Fibroblast of the conjunctiva (primary cell): Measurements from ENCODE around the gene E2F3.
"Not testable (repeated sequence)": the region's sequence is repeated elsewhere in the genome, so short reads cannot be mapped to it uniquely, and the experiment has no call there.

Source experiments
- DNase-seq: peaks from one replicate; pipeline ENCODE4 v3.0.0-alpha.2; 2010; ENCODE audit warnings: low read depth

E2F3 gene

GRCh38 chr6:20433929-20434328 is 32.2 kb downstream of the E2F3 start:
- no peak for DNase-seq

DNA sequence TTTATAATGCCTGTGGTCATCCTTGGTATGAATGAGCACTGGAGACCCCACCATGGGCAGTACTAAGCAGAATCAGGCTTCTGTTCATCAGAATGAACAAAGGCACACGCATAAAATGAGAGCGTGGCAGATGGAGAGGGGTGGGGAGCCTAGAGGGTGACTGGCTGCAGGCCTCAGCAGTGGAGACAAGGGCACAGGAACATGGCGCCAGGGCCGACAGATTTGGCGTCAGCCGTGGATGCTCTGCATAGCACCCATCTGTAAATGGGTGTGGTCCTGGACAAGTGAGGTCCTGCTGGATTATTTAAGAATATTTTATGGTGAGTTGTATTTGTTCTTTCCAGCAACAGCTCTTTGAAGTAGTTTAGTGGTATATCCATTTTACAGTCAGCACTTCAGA is 33.1 kb downstream of the E2F3 start:
- no peak for DNase-seq

DNA sequence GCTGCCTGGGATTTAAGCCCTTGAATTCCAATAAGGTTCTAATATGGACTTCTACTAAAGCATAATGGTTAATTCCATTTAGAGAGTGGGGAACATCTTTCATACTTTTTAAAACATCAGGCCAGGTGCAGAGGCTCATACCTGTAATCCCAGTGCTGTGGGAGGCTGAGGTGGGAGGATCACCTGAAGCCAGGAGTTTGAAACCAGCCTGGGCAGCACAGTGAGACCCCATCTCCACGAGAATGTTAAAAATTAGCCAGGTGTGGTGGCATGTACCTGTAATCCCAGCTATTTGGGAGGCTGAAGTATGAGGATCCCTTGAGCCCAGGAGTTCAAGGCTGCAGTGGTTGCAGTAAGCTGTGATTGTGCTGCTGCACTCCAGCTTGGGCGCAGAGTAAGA is 35.0 kb downstream of the E2F3 start:
- DNase-seq, result no peak

- no peak for DNase-seq
Observed at GRCh38 chr6:20437639-20438038, 36.0 kb downstream of the E2F3 start.

DNA sequence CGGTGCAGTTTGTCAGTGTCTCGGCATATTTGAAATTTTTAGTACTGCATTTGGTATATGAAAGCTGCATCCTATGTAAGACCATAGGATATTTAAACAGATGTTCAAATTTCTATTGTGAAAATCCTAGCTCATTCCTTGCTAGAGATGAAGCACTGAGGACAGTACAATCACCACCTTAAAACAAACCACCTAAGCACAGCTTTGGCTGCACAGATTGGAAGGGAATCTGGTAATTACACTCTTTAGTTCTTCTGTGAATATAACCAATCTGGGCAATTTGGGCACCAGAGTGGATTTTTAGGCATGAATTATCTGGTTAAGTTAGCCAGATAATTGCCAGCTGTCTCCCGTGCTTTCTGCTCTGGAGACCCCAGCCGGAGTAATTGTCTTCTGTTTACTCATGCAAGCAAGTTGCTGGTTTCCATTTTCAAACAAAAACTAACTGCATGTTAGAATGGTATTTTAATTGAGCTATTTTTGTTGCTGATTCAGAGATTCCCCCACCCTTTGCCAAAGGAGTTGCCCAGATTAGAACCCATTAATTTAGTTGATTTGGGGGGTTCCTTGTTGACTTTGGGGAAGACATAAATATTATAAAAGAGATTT is 36.9 kb downstream of the E2F3 start:
- DNase-seq, result no peak

DNA sequence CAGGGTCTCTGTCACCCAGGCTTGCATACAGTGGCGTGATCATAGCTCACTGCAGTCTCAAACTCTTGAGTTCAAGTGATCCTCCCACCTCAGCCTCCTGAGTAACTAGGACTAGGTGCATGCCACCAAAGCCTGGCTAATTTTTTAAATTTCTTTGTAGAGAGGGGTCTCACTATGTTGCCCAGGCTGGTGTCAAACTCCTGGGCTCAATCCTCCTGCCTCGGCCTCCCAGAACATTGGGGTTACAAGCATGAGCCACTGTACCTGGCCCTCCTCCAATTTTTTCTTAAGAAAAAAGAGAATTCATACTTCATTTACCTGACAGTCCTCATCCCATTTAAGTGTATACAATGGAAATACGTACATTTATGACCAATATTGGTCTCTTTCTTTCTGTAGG is 37.9 kb downstream of the E2F3 start:
- no peak for DNase-seq

DNA sequence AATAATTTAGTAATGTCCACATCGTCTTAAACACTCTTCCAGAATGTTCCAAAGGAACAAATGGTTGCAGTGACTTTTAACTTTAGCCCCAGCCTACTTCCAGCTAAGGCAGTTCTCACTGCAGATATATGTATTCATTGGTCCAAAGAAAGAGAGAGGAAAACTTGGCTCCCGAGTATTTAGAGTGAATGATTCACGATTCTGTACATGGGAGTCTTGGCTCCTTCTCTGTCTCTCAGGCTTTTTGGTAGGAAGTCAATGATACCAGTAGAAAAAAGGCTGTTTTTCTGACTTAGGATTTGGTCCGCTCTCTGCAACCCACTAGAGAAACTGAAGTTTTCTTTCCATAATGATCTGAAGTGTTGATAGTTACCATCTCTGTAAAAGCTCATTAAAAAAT is 38.6 kb downstream of the E2F3 start:
- no peak for DNase-seq

DNA sequence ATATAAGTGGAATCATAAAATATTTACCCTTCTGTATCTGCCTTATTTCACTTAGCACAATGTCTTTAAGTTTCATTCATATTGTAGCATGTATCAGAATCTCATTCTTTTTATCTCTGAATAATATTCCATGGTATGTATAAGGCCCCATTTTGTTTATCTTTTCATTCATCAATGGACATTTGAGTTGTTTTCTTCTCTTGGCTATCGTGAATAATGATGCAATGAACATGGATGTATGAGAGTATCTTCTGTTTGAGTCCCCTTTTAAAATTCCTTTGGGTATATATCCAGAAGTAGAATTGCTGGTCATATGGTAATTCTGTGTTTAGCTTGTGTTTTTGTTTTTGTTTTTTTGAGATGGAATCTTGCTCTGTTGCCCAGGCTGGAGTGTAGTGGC is 39.6 kb downstream of the E2F3 start:
- DNase-seq, result no peak

GRCh38 chr6:20441921-20442320 is 40.2 kb downstream of the E2F3 start:
- no peak for DNase-seq

GRCh38 chr6:20444786-20445271 is 43.1 kb downstream of the E2F3 start:
- DNase-seq, result no peak

DNA sequence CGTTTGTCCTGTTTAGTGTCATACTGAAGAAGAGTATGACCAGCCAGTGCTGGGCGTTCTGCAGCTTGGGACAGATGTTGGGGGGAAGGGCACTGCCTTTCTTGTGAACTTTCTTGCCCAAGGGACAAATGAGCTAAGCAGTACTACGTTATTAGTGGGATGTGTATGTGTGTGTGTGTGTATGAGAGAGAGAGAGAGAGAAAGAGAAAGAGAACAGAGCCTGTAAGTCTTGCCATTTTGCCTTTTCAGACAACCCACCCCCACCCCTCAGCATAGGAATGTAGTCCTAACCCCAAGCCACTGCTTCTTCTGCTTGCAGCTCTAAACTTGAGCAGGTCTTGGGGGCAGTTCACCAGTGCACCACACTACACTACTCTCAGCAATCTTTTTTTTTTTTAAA is 45.5 kb downstream of the E2F3 start:
- no peak for DNase-seq

DNA sequence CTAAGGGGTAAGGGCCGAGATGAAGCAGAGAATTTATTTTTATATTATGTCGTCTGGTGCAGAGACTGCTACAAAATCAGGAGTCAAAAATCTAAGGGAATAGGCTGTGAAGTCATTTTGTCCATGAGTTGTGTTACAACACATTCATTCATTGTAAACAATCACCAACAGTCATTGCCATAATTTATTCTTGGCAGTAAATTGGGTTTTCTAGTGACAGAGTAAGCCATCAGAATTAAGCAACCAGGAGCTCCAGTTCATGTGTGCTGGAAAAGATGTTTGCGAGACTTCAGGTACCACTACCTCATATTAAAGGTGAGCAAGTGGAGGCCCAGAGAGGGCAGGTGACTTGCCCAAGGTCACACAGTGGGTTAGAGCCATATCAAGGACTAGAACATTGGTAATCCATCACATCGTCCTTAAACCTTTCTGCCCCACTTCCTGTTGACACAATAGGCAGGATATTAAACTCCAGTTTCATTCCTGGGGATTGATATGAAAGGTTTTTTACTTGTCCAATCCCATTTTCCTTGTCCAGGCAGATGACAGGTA is 46.0 kb downstream of the E2F3 start:
- DNase-seq, result no peak

DNA sequence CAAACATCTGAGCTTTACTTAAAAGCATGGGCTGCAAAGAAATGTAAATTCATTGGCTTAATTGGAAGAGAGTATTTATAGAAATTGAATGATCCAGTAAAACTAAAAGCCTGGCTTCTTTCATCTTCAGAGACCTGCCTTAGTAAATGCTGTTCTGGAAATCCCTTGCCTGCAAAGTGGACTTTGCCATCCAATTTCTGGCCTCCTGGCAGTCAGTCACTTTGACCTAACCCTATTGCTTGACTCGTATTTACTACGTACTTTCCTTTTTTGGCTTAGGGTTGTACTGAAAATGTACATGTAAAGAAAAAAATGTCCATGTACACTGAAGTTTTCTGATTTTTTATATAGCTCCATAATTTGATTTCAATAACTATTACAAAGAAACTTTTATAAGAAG is 47.1 kb downstream of the E2F3 start:
- no peak for DNase-seq

GRCh38 chr6:20454204-20454824 is 52.6 kb downstream of the E2F3 start:
- DNase-seq, result no peak

DNA sequence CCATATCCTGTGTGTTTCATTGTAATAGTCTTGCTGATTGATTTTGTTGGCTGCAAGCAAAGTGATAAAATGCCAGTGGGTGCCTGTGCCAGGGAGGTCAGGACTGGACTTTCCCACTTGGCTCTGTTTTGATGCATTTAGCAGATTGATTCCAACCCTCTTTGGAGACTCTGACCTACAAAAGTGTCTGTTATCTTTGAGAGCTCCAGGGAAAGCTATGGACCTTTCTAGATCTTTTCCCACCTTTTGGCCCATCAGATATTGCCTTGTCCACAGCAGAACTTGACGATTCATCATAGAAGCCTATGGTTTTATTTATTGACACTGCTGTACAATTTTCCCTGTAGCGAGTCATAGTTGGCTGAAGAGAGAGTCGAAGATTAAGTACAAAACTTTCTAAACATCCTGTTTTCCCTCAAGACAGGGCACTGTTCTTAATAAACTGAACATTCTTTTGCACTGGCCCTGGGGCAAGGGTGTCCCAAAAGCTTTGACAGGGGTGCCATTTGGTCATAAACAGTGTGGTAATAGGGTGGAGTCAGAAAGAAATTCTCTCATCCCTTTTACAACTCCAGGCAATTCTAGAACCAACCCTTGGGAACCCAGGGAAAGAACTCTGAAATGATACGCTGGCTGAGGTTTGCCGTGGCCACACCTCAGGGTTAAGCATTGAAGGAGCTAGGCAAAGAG is 53.7 kb downstream of the E2F3 start:
- peak; percentile 9 for DNase-seq

DNA sequence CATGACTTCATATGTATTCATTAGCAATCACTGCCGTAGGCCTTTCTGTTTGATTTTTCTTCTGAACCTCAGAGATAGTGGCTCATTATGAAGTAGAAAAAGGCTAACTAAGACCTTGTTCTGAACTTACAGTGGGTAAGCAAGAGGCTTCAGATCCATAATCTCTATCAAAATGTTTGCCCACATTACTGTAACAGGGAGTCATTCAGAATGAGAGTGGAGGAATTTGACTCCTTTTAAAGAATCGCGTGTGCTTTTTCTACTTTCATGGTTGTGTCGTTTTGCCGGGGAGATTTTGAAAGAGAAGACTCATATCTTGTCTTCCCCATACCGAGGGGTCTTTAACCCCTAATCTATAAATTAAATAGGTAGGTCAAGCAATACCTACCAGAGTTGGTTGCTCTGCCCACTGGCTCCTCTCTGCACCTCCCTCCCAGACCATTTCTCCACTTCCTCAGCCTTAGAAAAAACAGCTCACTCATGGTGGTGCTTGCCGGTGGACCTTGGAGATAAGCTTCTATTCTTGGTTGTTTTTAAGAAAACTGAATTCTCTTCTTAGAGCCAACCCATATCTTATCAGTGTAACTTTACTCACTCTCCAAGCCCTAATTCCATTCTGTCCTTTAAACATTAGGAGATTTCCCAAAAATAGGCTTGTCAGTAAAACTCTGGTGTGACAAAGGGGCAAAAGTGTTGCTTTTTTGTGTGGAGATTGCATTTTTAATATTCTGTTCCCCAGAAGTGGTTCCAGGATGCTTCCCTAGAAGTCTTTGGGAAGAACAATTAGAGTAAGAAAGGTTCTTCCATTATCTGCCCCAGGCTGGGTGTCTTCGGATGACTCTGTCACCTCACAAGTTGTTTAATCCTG is 56.6 kb downstream of the E2F3 start:
- DNase-seq, result no peak

DNA sequence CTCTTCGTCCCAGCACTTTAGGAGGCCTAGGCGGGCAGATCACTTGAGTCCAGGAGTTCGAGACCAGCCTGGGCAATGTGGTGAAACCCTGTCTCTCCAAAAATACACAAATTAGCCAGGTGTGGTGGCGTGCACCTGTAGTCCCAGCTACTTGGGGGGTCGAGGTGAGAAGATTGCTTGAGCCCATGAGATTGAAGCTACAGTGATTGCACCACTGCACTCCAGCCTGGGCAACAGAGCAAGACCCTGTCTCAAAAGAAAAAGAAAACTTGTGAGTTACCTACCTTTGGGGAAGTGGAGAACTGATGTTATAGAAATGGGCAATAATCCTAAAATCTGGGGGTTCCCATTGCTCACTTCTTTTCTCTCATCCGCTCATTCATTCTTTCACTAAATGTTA is 58.0 kb downstream of the E2F3 start:
- no peak for DNase-seq

GRCh38 chr6:20461576-20461975 is 59.9 kb downstream of the E2F3 start:
- DNase-seq, result no peak

- no peak for DNase-seq
Observed at GRCh38 chr6:20463396-20463795, 61.7 kb downstream of the E2F3 start.

- DNase-seq, result no peak
Observed at GRCh38 chr6:20464041-20464440, 62.4 kb downstream of the E2F3 start.

DNA sequence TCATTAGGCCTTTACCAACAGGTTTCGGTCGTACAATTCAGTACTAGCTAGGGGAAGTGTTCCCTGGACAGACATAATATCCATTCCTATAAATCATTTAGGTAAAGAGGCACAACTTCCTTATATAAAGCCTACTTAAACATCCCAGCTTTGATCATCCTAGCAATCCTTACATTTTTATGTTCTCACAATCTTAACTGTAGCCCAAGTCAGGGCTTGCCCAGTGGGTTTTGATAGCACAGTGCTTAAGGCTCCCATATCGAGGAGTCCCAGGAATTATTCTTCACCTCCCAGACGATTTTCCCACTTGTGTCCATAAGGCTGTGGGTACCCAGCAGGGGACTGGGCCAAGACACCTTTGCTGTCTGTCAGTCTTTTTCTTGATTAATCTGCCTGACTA is 63.2 kb downstream of the E2F3 start:
- no peak for DNase-seq

GRCh38 chr6:20465616-20466015 is 63.9 kb downstream of the E2F3 start:
- not testable (repeated sequence) for DNase-seq
